Adrenal gland (tissue), 12 donors: ENCODE data around the gene PLXNC1. TPM values are rescaled to one million over a fixed set of nuclear protein-coding genes. Genes with fewer than 3 reads are reported as not detected.

Source experiments
- DNase-seq, 7 donors: peaks; one replicate each; pipeline ENCODE4 v3.0.0-alpha.2; 2019 to 2020
- H3K27ac ChIP-seq, 5 donors: fragments of 200-600 bp; sonication (generic) in 4 of 5; 1 replicate in 3 of 5; 2 replicates in 2 of 5; pipeline versions ENCODE4 v1.5.1 to v1.8.0; 2016 to 2020; ENCODE audit warnings: mild to moderate bottlenecking in 1 of 5
- H3K27me3 ChIP-seq: fragments of 200-600 bp; 2 replicates; pipeline ENCODE4 v1.8.0; 2021
- H3K36me3 ChIP-seq, 2 donors: fragments of 200-600 bp; replicated peaks in 1 of 2; 1 replicate in 1 of 2; 2 replicates in 1 of 2; pipeline versions ENCODE4 v1.5.1 to v1.8.0; 2018 to 2022
- H3K4me1 ChIP-seq, 2 donors: fragments of 200-600 bp; replicated peaks in 1 of 2; 1 replicate in 1 of 2; 2 replicates in 1 of 2; pipeline versions ENCODE4 v1.5.1 to v1.8.0; 2018 to 2021
- H3K4me3 ChIP-seq, 4 donors: fragments of 200-600 bp; sonication (generic) in 3 of 4; one replicate each; pipeline ENCODE4 v1.5.1; 2016 to 2018
- H3K9me3 ChIP-seq, 3 donors: fragments of 200-600 bp; sonication (generic) in 1 of 3; replicated peaks in 1 of 3; 1 replicate in 2 of 3; 2 replicates in 1 of 3; pipeline versions ENCODE4 v1.5.1 to v1.8.0; 2016 to 2021
- CTCF ChIP-seq, 6 experiments: fragments of 450-650 bp in 4 of 6; fragments of 200-600 bp in 2 of 6; sonication (generic) in 1 of 6; IDR thresholded peaks; 1 replicate in 5 of 6; 2 replicates in 1 of 6; pipeline versions ENCODE4 v1.5.1 to v1.8.0; 2016 to 2021; ENCODE audit warnings: antibody characterized with exemption in 6 of 6, mild to moderate bottlenecking in 2 of 6, moderate library complexity in 1 of 6
- POLR2A ChIP-seq, 2 donors: fragments of 450-650 bp; IDR thresholded peaks; one replicate each; pipeline ENCODE4 v1.6.1; 2017; ENCODE audit warnings: antibody characterized with exemption in 2 of 2, mild to moderate bottlenecking in 2 of 2, moderate library complexity in 1 of 2
- WGBS, 4 donors: extraction: QIAGEN DNeasy Blood & Tissue Kit in 2 of 4; methylation state at CpG; one replicate each; pipeline versions ENCODE4 v1.1.5 to v1.1.7; 2013 to 2017; 5-methylcytosine and 5-hydroxymethylcytosine counted together
- intact Hi-C, 2 donors: fragments of 100-400 bp; cut with DNase I; formaldehyde crosslinking; loops; one replicate each; pipeline versions ENCODE4 v1.14.1 to v1.15.0; 2022 to 2023
- polyA plus RNA-seq, 3 donors: library from polyadenylated mRNA; stranded (reverse); fragments of 200-250 nt in 2 of 3; fragments of 350-450 nt in 1 of 3; fragmentation: Illumina TruSeq in 1 of 3; extraction: RNeasy Lipid Tissue Mini Kit (QIAGEN cat#74804) in 1 of 3; gene quantifications; one replicate each; pipeline ENCODE4 v1.2.3, GENCODE V29; 2013 to 2014
- total RNA-seq, 9 donors: library from RNA; depleted of rRNA in 4 of 9; stranded (reverse); fragments of >200 nt in 4 of 9; fragments of 120-200 nt in 1 of 9; fragmentation: NEBNext Ultra II Directional in 1 of 9; extraction: Animal tissue kit (Norgen Biotek cat#: 25700) in 1 of 9; gene quantifications; one replicate each; pipeline versions ENCODE4 v1.1.0 to v1.2.4, GENCODE V29; 2013 to 2023
- donor health status: healthy with polysubstance abuse.
- donor health status: Bipolar disorder and iron deficiency.
- donor health status: DM: yes; HTN: yes; CAD: no.
- donor health status: DM: no; HTN: no; CAD: no.
- donor health status: DM: no; HTN: no; CAD: no.
- donor health status: DM: yes; HTN: yes; CAD: no.

PLXNC1 gene
- total and polyA plus RNA-seq, 12 donors, result 2.5 to 23.4 (median 12.3) TPM

- 91 to 94% (median 92%) methylated on average over 7 of the region's 7 CpGs for WGBS, 4 donors
- H3K36me3 ChIP-seq, result no peaks in the 10 kb centered on the region
- TF ChIP-seq CTCF (IDR thresholded peaks at IDR 0.05) (no peak), POLR2A (IDR thresholded peaks at IDR 0.05) (no peak)
- H3K4me3 ChIP-seq, result no peak overlapping the region
- H3K4me1 ChIP-seq, result no peaks in the 10 kb centered on the region
- H3K9me3 ChIP-seq, result no peaks in the 10 kb centered on the region
- H3K27me3 ChIP-seq, result no peaks in the 10 kb centered on the region
- DNase-seq, result no peak
- intact Hi-C loops, result no loop called here
- no peak overlapping the region for H3K27ac ChIP-seq
Observed at GRCh38 chr12:94239332-94239993, 91.1 kb downstream of the PLXNC1 start.

GRCh38 chr12:94240171-94240570, 91.8 kb downstream of the PLXNC1 start:
- Histone ChIP-seq H3K4me1 (no peaks in the 10 kb centered on the region), H3K36me3 (no peaks in the 10 kb centered on the region), H3K4me3 (no peak overlapping the region), H3K27me3 (no peaks in the 10 kb centered on the region), H3K27ac (no peak overlapping the region), H3K9me3 (no peaks in the 10 kb centered on the region)
- WGBS, 4 donors, result 91 to 96% (median 92%) methylated on average over 1 of the region's 1 CpG
- intact Hi-C loops, result no loop called here
- no peak for TF ChIP-seq POLR2A (IDR thresholded peaks at IDR 0.05)
- no peak for TF ChIP-seq CTCF (IDR thresholded peaks at IDR 0.05)
- DNase-seq, result no peak

DNA sequence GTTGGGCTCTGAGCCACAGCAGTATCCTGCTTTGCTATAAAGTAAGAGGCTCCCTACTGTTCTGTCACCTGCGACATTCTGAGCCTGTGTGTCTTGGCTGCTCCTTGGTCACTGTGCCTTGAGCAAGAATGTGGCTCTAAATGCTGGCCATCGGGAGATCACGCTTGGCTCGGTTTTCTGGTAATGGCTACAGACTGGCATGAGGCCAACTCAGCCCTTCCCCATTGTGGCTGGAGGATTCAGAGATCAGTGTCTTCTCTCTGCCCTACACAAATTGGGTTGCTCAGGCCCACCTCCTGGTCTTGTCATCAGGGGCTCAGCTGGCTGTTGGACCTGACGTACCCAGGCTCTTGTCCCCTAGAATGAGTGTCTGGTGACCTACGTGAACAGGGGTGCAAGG, 94.5 kb downstream of the PLXNC1 start:
- Histone ChIP-seq H3K9me3 (no peaks in the 10 kb centered on the region), H3K4me1 (no peaks in the 10 kb centered on the region), H3K36me3 (no peaks in the 10 kb centered on the region), H3K4me3 (no peak overlapping the region), H3K27me3 (no peaks in the 10 kb centered on the region), H3K27ac (no peak overlapping the region)
- 83 to 96% (median 86%) methylated on average over 3 to 6 of the region's 6 CpGs for WGBS, 4 donors
- intact Hi-C loops, result no loop called here
- DNase-seq, result peak in 4 of 7 donors; percentile 26 to 58 (median 46)
- TF ChIP-seq CTCF (IDR thresholded peaks at IDR 0.05), result no peak
- TF ChIP-seq POLR2A (IDR thresholded peaks at IDR 0.05), result no peak

GRCh38 chr12:94244165-94245133, 96.1 kb downstream of the PLXNC1 start:
- intact Hi-C loops, result no loop called here
- peak in 3 of 7 donors; percentile 11 to 24 (median 18) for DNase-seq
- Histone ChIP-seq H3K27me3 (no peaks in the 10 kb centered on the region), H3K4me3 (no peak overlapping the region), H3K27ac (no peak overlapping the region), H3K9me3 (no peaks in the 10 kb centered on the region), H3K36me3 (no peaks in the 10 kb centered on the region), H3K4me1 (no peaks in the 10 kb centered on the region)
- TF ChIP-seq CTCF (IDR thresholded peaks at IDR 0.05), result no peak
- no peak for TF ChIP-seq POLR2A (IDR thresholded peaks at IDR 0.05)
- 72 to 81% (median 73%) methylated on average over 11 of the region's 11 CpGs for WGBS, 4 donors
